GM23338 (cell line): ENCODE results near the gene PSPC1. TPM values are rescaled to one million over a fixed set of nuclear protein-coding genes. Genes with fewer than 3 reads are reported as not detected.
"Not testable (repeated sequence)": the region's sequence is repeated elsewhere in the genome, so short reads cannot be mapped to it uniquely, and the experiment has no call there.

Experiments used
- ATAC-seq: fragments of 200-7000 bp; cut with Tn5 transposase; 3 replicates; pipeline ENCODE4 v1.9.1; 2020
- DNase-seq: peaks from one replicate; pipeline ENCODE4 v3.0.0-alpha.2; 2015; ENCODE audit warnings: low spot score
- H2AFZ ChIP-seq: fragments of 200-600 bp; sonication (generic); 2 replicates; pipeline ENCODE4 v1.8.0; 2016; ENCODE audit warnings: antibody characterized with exemption, mild to moderate bottlenecking, moderate library complexity
- H3F3A ChIP-seq: fragments of 200-600 bp; sonication (generic); replicated peaks from 2 replicates; pipeline ENCODE4 v1.8.0; 2017; ENCODE audit warnings: antibody characterized with exemption, mixed run types, low read depth
- H3K27ac ChIP-seq: fragments of 200-600 bp; sonication (generic); 2 replicates; pipeline ENCODE4 v1.6.1; 2016; ENCODE audit warnings: low read depth
- H3K27me3 ChIP-seq: fragments of 200-600 bp; sonication (generic); 2 replicates; pipeline ENCODE4 v1.8.0; 2016; ENCODE audit warnings: mild to moderate bottlenecking, mixed run types, moderate library complexity; ENCODE audit not compliant: insufficient read depth
- H3K36me3 ChIP-seq: fragments of 200-600 bp; sonication (generic); 2 replicates; pipeline ENCODE4 v1.8.0; 2016; ENCODE audit warnings: mild to moderate bottlenecking; ENCODE audit not compliant: insufficient read depth
- H3K4me1 ChIP-seq: fragments of 200-600 bp; sonication (generic); 2 replicates; pipeline ENCODE4 v1.8.0; 2016; ENCODE audit warnings: mild to moderate bottlenecking, moderate library complexity; ENCODE audit not compliant: insufficient read depth
- H3K4me2 ChIP-seq: fragments of 200-600 bp; sonication (generic); 2 replicates; pipeline ENCODE4 v1.7.1; 2017; ENCODE audit warnings: mixed run types
- H3K4me3 ChIP-seq: fragments of 200-600 bp; sonication (generic); 2 replicates; pipeline ENCODE4 v1.6.1; 2016; ENCODE audit warnings: mixed run types
- H3K79me2 ChIP-seq: fragments of 200-600 bp; sonication (generic); replicated peaks from 2 replicates; pipeline ENCODE4 v1.8.0; 2017; ENCODE audit warnings: mild to moderate bottlenecking; ENCODE audit not compliant: insufficient read depth
- H3K9me2 ChIP-seq: fragments of 200-600 bp; sonication (generic); 2 replicates; pipeline ENCODE4 v1.8.0; 2017; ENCODE audit not compliant: insufficient read depth
- H4K20me1 ChIP-seq: fragments of 200-600 bp; sonication (generic); replicated peaks from 2 replicates; pipeline ENCODE4 v1.8.0; 2017; ENCODE audit warnings: mild to moderate bottlenecking; ENCODE audit not compliant: insufficient read depth
- H3K27ac Mint-ChIP-seq: 2 replicates; pipeline ENCODE4 v1.8.0; 2020; ENCODE audit warnings: inconsistent platforms, mild to moderate bottlenecking, moderate library complexity, mixed read lengths
- H3K27me3 Mint-ChIP-seq: 3 replicates; pipeline ENCODE4 v1.8.0; 2022; ENCODE audit warnings: low read depth, mild to moderate bottlenecking, moderate library complexity, mixed read lengths, inconsistent platforms; ENCODE audit not compliant: insufficient read depth, poor library complexity
- H3K36me3 Mint-ChIP-seq: 3 replicates; pipeline ENCODE4 v1.8.0; 2021; ENCODE audit warnings: low read depth, mild to moderate bottlenecking, inconsistent platforms, moderate library complexity, mixed read lengths
- H3K4me1 Mint-ChIP-seq: 3 replicates; pipeline ENCODE4 v1.8.0; 2020; ENCODE audit warnings: mild to moderate bottlenecking, inconsistent platforms, mixed read lengths
- H3K4me3 Mint-ChIP-seq: 3 replicates; pipeline ENCODE4 v1.8.0; 2021; ENCODE audit warnings: moderate library complexity, mild to moderate bottlenecking, inconsistent platforms, mixed read lengths
- H3K9me3 Mint-ChIP-seq: 3 replicates; pipeline ENCODE4 v1.8.0; 2020; ENCODE audit warnings: moderate library complexity, mild to moderate bottlenecking, inconsistent platforms, mixed read lengths
- CTCF ChIP-seq, 2 experiments: fragments of 200-600 bp in 1 of 2; sonication (generic) in 1 of 2; conservative IDR thresholded peaks; 2 replicates each; pipeline versions ENCODE4 v1.5.1 to v1.6.1; 2016 to 2017; ENCODE audit warnings: antibody characterized with exemption in 2 of 2, low read depth in 2 of 2, mild to moderate bottlenecking in 2 of 2, moderate library complexity in 1 of 2
- ZNF331 ChIP-seq: fragments of 250-450 bp; sonication (Bioruptor Pico); IDR thresholded peaks from 2 replicates; pipeline ENCODE4 v1.5.0; 2020; ENCODE audit warnings: low read depth, mild to moderate bottlenecking, moderate library complexity
- ZNF462 ChIP-seq: fragments of 250-450 bp; sonication (Bioruptor Pico); IDR thresholded peaks from 2 replicates; pipeline ENCODE4 v1.5.0; 2020; ENCODE audit warnings: mild to moderate bottlenecking, moderate library complexity
- polyA plus RNA-seq: library from polyadenylated mRNA; unstranded; fragments of >200 nt; fragmentation: Nextera tagmentation; extraction: Ambion mirVana; gene quantifications from 2 replicates; pipeline ENCODE4 v1.2.1, GENCODE V29; 2016
- total RNA-seq: library from RNA; depleted of rRNA; stranded (reverse); fragments of >200 nt; shearing (Covaris generic); gene quantifications from 2 replicates; pipeline ENCODE4 v1.2.3, GENCODE V29; 2014
- TF ChIP-seq, protein P1 (sequence below): IDR thresholded peaks from 2 replicates; pipeline ENCODE4 v1.6.1; 2016; ENCODE audit warnings: antibody characterized with exemption

PSPC1 gene
- total and polyA plus RNA-seq, 2 experiments from 2014 or later: 38.2 to 80.2 TPM

DNA sequence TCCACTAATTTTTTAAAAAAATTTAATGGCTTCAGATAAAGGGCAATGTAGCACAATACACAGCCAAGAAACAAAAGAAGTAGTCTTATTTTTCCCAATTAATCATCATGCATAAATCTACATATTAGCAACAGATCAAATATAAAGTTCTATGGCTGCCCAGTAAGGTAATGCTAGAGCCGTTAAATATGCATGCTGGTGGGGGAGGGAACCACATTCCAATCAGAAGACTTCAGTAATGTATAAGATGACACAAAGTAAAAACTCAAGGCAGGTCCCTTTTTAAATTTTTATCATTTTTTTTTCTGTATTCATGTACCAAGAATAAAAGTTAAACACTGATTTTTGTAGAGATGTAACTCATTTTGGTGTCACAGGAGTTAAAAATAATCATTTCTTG, 87.3 kb downstream of the PSPC1 start:
- Histone ChIP-seq H3K9me2 (no peaks in the 10 kb centered on the region), H3K79me2 (peaks cover 14% of the 10 kb centered on the region), H3F3A (no peaks in the 10 kb centered on the region), H3K36me3 (no peaks in the 10 kb centered on the region), H2AFZ (no peak overlapping the region), H3K4me1 (peaks cover 50% of the 10 kb centered on the region), H3K4me2 (peak overlapping the region; percentile 52), H3K27ac (peak overlapping the region; percentile 41), H3K27me3 (no peaks in the 10 kb centered on the region), H4K20me1 (0 out of 2 replicates have a peak, but pooled peaks cover 6% of the 10 kb centered on the region), H3K4me3 (peak overlapping the region; percentile 26)
- H3K27ac Mint-ChIP-seq: peak overlapping the region; percentile 58
- no peak for TF ChIP-seq ZNF331 (CRISPR knock-in tag)
- H3K4me3 Mint-ChIP-seq: peak overlapping the region; percentile 47; the same call in 2 of the 3 replicates
- peaks cover 15% of the 10 kb centered on the region for H3K36me3 Mint-ChIP-seq
- ATAC-seq: peak; percentile 58
- H3K27me3 Mint-ChIP-seq: peaks cover 5% of the 10 kb centered on the region
- DNase-seq: peak; percentile 46
- no peaks in the 10 kb centered on the region for H3K9me3 Mint-ChIP-seq
- H3K4me1 Mint-ChIP-seq: peaks cover 63% of the 10 kb centered on the region

- not testable (repeated sequence) for H4K20me1 ChIP-seq, ATAC-seq
- peak overlapping the region; percentile 10 for H3K27ac Mint-ChIP-seq
Measured at GRCh38 chr13:19691447-19691846, 91.3 kb downstream of the PSPC1 start.

DNA sequence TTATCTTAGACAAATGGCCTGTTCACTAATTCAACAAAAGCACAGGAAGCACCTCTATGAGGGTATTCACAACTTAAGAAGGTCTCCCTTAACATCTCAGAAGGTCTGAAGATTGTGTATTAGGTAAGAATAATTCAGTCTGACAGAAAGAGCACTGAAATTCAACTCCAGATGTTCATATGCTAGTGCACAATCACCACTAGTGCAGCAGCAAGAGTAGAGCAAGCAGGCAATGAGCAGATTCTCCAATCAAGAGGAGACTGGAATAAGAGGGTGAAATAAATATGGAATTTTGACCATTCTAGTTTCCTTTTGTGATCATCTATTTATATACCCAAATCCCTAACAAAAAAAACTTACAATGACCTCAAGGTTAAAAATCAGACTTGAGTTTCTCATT, 97.3 kb downstream of the PSPC1 start:
- Mint-ChIP-seq H3K9me3 (no peaks in the 10 kb centered on the region), H3K36me3 (no peaks in the 10 kb centered on the region), H3K4me1 (peaks cover 55% of the 10 kb centered on the region), H3K4me3 (no peak overlapping the region), H3K27ac (peak overlapping the region; percentile 82), H3K27me3 (no peaks in the 10 kb centered on the region)
- Histone ChIP-seq H3K4me3 (no peak overlapping the region), H2AFZ (no peak overlapping the region), H3K36me3 (no peaks in the 10 kb centered on the region), H3K4me1 (peaks cover 84% of the 10 kb centered on the region), H3K27me3 (no peaks in the 10 kb centered on the region), H3F3A (no peaks in the 10 kb centered on the region), H3K27ac (peak overlapping the region; percentile 79), H3K79me2 (peaks cover 2% of the 10 kb centered on the region), H3K9me2 (no peaks in the 10 kb centered on the region), H4K20me1 (no peaks in the 10 kb centered on the region), H3K4me2 (peak overlapping the region; percentile 30)
- no peak for ATAC-seq
- DNase-seq: no peak
- no peak for TF ChIP-seq ZNF462 (CRISPR knock-in tag)
- TF ChIP-seq, protein P1, sequence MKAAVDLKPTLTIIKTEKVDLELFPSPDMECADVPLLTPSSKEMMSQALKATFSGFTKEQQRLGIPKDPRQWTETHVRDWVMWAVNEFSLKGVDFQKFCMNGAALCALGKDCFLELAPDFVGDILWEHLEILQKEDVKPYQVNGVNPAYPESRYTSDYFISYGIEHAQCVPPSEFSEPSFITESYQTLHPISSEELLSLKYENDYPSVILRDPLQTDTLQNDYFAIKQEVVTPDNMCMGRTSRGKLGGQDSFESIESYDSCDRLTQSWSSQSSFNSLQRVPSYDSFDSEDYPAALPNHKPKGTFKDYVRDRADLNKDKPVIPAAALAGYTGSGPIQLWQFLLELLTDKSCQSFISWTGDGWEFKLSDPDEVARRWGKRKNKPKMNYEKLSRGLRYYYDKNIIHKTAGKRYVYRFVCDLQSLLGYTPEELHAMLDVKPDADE: no peak
- TF ChIP-seq CTCF (conservative IDR thresholded peaks at IDR 0.05; ENCODE audit: low read depth in 2 of 2): no peak
- no peak for TF ChIP-seq ZNF331 (CRISPR knock-in tag)

More at GRCh38 chr13:19691447-19691846, 91.3 kb downstream of the PSPC1 start:
- not testable (repeated sequence) for H3K4me3 Mint-ChIP-seq, H3K4me3 ChIP-seq, H3K9me2 ChIP-seq, H3K27me3 ChIP-seq, H3K9me3 Mint-ChIP-seq, H3K36me3 ChIP-seq, H3F3A ChIP-seq, H3K79me2 ChIP-seq, H3K27ac ChIP-seq, DNase-seq, H3K4me2 ChIP-seq, H3K27me3 Mint-ChIP-seq, H2AFZ ChIP-seq
- peaks cover 15% of the 10 kb centered on the region for H3K36me3 Mint-ChIP-seq
- peaks cover 72% of the 10 kb centered on the region for H3K4me1 ChIP-seq
- peaks cover 42% of the 10 kb centered on the region for H3K4me1 Mint-ChIP-seq
